BE2C (cell line): ENCODE data around the gene RSBN1L.

ENCODE experiments used
- DNase-seq: peaks from one replicate; pipeline ENCODE4 v3.0.0-alpha.2; 2020
- H3K27me3 ChIP-seq: fragments of 250-450 bp; sonication (Bioruptor Pico); 2 replicates; pipeline ENCODE4 v1.5.1; 2020; ENCODE audit warnings: mild to moderate bottlenecking
- H3K36me3 ChIP-seq: fragments of 250-450 bp; sonication (Bioruptor Pico); 2 replicates; pipeline ENCODE4 v1.5.1; 2020; ENCODE audit warnings: mild to moderate bottlenecking
- H3K4me1 ChIP-seq: fragments of 250-450 bp; sonication (Bioruptor Pico); 2 replicates; pipeline ENCODE4 v1.5.1; 2020
- H3K4me3 ChIP-seq: 2 replicates; pipeline ENCODE4 v1.5.1; 2011; ENCODE audit warnings: low read depth, low read length
- H3K9me3 ChIP-seq: fragments of 250-450 bp; sonication (Bioruptor Pico); 2 replicates; pipeline ENCODE4 v1.5.1; 2020
- TF ChIP-seq, protein P1 (sequence below): IDR thresholded peaks from 2 replicates; pipeline ENCODE4 v1.5.1; 2012; ENCODE audit warnings: mild to moderate bottlenecking, low read depth, low read length

The RSBN1L gene

GRCh38 chr7:77655356-77655755 lies 40.9 kb upstream of the RSBN1L start:
- H3K36me3 ChIP-seq, result no peaks in the 10 kb centered on the region
- H3K4me3 ChIP-seq, result no peak overlapping the region
- H3K9me3 ChIP-seq, result no peaks in the 10 kb centered on the region
- DNase-seq, result no peak
- H3K27me3 ChIP-seq, result no peaks in the 10 kb centered on the region
- TF ChIP-seq, protein P1, sequence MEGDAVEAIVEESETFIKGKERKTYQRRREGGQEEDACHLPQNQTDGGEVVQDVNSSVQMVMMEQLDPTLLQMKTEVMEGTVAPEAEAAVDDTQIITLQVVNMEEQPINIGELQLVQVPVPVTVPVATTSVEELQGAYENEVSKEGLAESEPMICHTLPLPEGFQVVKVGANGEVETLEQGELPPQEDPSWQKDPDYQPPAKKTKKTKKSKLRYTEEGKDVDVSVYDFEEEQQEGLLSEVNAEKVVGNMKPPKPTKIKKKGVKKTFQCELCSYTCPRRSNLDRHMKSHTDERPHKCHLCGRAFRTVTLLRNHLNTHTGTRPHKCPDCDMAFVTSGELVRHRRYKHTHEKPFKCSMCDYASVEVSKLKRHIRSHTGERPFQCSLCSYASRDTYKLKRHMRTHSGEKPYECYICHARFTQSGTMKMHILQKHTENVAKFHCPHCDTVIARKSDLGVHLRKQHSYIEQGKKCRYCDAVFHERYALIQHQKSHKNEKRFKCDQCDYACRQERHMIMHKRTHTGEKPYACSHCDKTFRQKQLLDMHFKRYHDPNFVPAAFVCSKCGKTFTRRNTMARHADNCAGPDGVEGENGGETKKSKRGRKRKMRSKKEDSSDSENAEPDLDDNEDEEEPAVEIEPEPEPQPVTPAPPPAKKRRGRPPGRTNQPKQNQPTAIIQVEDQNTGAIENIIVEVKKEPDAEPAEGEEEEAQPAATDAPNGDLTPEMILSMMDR, result no peak
- no peaks in the 10 kb centered on the region for H3K4me1 ChIP-seq

- Histone ChIP-seq H3K4me3 (no peak overlapping the region), H3K27me3 (no peaks in the 10 kb centered on the region), H3K4me1 (no peaks in the 10 kb centered on the region), H3K36me3 (no peaks in the 10 kb centered on the region), H3K9me3 (no peaks in the 10 kb centered on the region)
- DNase-seq, result no peak
- TF ChIP-seq, protein P1, result no peak
These were observed 40.3 kb upstream of the RSBN1L start for GRCh38 chr7:77655836-77656455.

- Histone ChIP-seq H3K4me1 (no peaks in the 10 kb centered on the region), H3K36me3 (no peaks in the 10 kb centered on the region), H3K9me3 (no peaks in the 10 kb centered on the region), H3K4me3 (no peak overlapping the region), H3K27me3 (no peaks in the 10 kb centered on the region)
- TF ChIP-seq, protein P1, result peak; percentile 73
- DNase-seq, result peak; percentile 24
These were observed 38.6 kb upstream of the RSBN1L start for GRCh38 chr7:77657427-77658224.

DNA sequence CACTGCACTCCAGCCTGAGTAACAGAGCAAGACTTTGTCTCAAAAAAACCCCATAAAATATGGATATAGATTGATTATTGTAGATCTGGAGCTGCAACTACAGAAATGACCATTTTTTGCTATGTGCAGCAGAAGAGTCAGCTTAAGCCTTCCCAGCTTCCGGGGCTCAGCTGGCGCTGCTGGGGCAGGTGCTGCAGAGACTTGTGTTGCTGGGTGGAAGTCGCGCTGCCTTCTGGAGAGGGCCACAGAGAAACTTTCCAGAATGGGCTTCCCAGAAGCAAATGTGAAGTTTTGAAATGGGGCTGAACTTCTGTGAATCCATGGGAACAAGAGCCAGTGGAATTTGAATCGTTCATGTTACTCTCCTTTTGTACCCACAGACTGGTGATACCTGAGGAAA lies 37.3 kb upstream of the RSBN1L start:
- H3K4me3 ChIP-seq, result no peak overlapping the region
- H3K36me3 ChIP-seq, result no peaks in the 10 kb centered on the region
- DNase-seq, result no peak
- no peaks in the 10 kb centered on the region for H3K27me3 ChIP-seq
- H3K4me1 ChIP-seq, result no peaks in the 10 kb centered on the region
- no peaks in the 10 kb centered on the region for H3K9me3 ChIP-seq
- TF ChIP-seq, protein P1, result no peak

DNA sequence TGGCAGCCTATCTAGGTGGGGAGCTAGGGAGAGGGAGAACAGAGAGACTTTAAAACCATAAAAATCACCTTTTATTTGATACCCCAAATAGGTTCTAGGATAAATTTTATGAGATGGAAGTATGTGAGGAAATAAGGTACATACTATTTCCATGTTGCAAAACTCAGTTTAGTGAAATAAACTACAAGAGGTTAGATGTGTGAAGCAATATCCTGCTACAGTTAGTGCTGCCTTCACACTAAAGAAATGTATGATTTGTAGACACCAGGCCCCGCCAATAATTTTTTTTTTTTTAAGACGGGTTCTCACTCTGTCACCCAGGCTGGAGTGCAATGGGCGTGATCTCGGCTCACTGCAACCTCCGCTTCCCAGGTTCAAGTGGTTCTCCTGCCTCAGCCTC lies 34.4 kb upstream of the RSBN1L start:
- TF ChIP-seq, protein P1, result no peak
- H3K9me3 ChIP-seq, result no peaks in the 10 kb centered on the region
- no peak overlapping the region for H3K4me3 ChIP-seq
- H3K36me3 ChIP-seq, result no peaks in the 10 kb centered on the region
- no peak for DNase-seq
- no peaks in the 10 kb centered on the region for H3K4me1 ChIP-seq
- H3K27me3 ChIP-seq, result no peaks in the 10 kb centered on the region

DNA sequence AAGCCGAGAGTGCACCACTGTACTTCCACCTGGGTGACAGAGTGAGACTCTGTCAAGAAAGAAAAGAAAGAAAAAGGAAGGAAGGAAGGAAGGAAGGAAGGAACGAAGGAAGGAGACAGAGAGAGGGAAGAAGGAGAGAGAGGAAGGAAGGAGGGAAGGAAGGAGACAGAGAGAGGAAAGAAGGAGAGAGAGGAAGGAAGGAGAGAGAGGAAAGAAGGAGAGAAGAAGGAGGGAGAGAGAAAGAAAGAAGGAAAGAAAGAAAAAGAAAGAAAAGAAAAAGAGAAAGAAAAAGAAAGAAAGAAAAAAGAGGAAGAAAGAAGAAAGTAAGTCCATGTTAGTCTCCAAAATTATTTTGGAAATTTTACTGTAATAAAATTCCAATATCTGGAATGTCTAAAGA lies 33.4 kb upstream of the RSBN1L start:
- H3K4me3 ChIP-seq, result no peak overlapping the region
- DNase-seq, result no peak
- TF ChIP-seq, protein P1, result no peak
- no peaks in the 10 kb centered on the region for H3K27me3 ChIP-seq
- no peaks in the 10 kb centered on the region for H3K4me1 ChIP-seq
- no peaks in the 10 kb centered on the region for H3K36me3 ChIP-seq
- no peaks in the 10 kb centered on the region for H3K9me3 ChIP-seq
